ENCODE results near the gene TLR8. TPM values are rescaled to one million over a fixed set of nuclear protein-coding genes. Genes with fewer than 3 reads are reported as not detected.

The TLR8 gene
- total and polyA plus RNA-seq, 4 donors: 0.91 to 27.1 (median 5.9) TPM

DNA sequence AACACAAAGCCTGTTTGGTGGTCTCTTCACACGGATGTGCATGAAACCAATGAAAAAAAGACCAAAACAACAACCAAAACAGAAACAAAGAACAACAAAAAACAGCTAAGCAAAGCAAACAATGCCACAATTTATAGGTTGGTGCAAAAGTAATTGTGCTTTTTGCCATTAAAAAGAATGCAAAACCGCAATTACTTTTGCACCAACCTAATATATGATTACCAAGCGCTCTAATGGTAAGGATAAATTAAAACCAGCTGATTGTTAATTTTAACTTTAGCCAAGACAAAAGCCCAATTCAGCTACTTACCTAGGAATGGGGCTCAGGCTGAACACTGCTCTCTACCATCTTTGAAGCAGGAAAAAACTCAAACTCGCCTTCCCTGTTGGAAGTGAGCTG is 39.1 kb downstream of the TLR8 start:
- H3K4me1 ChIP-seq (ENCODE audit: control insufficient read depth in 5 of 5, insufficient read depth in 5 of 5, low read length in 5 of 5): peaks cover 0 to 6% (median 0%) of the 10 kb centered on the region in 5 donors

DNA sequence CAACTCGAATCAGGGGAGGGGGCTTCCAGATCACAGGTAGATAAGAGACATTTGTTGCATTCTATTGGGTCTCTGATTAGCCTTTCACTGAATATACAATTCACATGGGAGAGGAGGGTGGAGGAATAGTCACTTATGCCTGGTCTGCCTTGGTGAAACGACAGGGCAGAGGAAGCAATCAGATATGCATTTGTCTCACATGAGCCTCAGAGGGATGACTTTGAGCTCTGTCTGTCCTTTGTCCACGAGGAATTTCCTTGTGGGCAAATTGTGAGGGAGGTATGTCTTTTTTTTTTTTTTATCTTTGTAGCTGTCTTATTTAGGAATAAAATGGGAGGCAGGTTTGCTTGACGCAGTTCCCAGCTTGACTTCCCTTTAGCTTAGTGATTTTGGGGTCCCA is 40.0 kb downstream of the TLR8 start:
- H3K9ac ChIP-seq (ENCODE audit: insufficient read depth in 1 of 2, low read length in 2 of 2): no peak overlapping the region
- ATAC-seq (ENCODE audit: insufficient read depth, low FRiP score) (no peak), DNase-seq (no peak)
- H3K4me1 ChIP-seq (ENCODE audit: control insufficient read depth in 5 of 5, insufficient read depth in 5 of 5, low read length in 5 of 5): peaks cover 0 to 6% (median 0%) of the 10 kb centered on the region in 5 donors
- no peak overlapping the region for H3K4me3 ChIP-seq
- TF ChIP-seq, protein P1, sequence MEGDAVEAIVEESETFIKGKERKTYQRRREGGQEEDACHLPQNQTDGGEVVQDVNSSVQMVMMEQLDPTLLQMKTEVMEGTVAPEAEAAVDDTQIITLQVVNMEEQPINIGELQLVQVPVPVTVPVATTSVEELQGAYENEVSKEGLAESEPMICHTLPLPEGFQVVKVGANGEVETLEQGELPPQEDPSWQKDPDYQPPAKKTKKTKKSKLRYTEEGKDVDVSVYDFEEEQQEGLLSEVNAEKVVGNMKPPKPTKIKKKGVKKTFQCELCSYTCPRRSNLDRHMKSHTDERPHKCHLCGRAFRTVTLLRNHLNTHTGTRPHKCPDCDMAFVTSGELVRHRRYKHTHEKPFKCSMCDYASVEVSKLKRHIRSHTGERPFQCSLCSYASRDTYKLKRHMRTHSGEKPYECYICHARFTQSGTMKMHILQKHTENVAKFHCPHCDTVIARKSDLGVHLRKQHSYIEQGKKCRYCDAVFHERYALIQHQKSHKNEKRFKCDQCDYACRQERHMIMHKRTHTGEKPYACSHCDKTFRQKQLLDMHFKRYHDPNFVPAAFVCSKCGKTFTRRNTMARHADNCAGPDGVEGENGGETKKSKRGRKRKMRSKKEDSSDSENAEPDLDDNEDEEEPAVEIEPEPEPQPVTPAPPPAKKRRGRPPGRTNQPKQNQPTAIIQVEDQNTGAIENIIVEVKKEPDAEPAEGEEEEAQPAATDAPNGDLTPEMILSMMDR (IDR thresholded peaks at IDR 0.05; ENCODE audit: control extremely low read depth, extremely low read depth): no peak
- peak overlapping the region in 1 of 2 donors; percentile 32 for H3K27ac ChIP-seq (ENCODE audit: low read depth in 1 of 2, low read length in 1 of 2)
- WGBS, 2 donors: 45 to 48% methylated on average over 4 of the region's 4 CpGs
- H3K9me3 ChIP-seq (ENCODE audit: control insufficient read depth in 4 of 4, insufficient read depth in 3 of 4, low read length in 3 of 4): no peaks in the 10 kb centered on the region
- H3K36me3 ChIP-seq (ENCODE audit: control insufficient read depth in 4 of 4, insufficient read depth in 4 of 4, low read length in 4 of 4): no peaks in the 10 kb centered on the region
- H3K27me3 ChIP-seq (ENCODE audit: control insufficient read depth in 3 of 3, insufficient read depth in 3 of 3, low read length in 2 of 3): no peaks in the 10 kb centered on the region

More for the DNA sequence above, 39.1 kb downstream of the TLR8 start:
- H3K27me3 ChIP-seq (ENCODE audit: control insufficient read depth in 3 of 3, insufficient read depth in 3 of 3, low read length in 2 of 3): no peaks in the 10 kb centered on the region
- DNase-seq: no peak
- no peaks in the 10 kb centered on the region for H3K36me3 ChIP-seq (ENCODE audit: control insufficient read depth in 4 of 4, insufficient read depth in 4 of 4, low read length in 4 of 4)
- H3K9me3 ChIP-seq (ENCODE audit: control insufficient read depth in 4 of 4, insufficient read depth in 3 of 4, low read length in 3 of 4): no peaks in the 10 kb centered on the region
- H3K27ac ChIP-seq (ENCODE audit: low read depth in 1 of 2, low read length in 1 of 2): no peak overlapping the region
- TF ChIP-seq, protein P1 (IDR thresholded peaks at IDR 0.05; ENCODE audit: control extremely low read depth, extremely low read depth): no peak
- H3K4me3 ChIP-seq: no peak overlapping the region
- WGBS, 2 donors: 83 to 98% methylated on average over 4 of the region's 4 CpGs
- no peak for ATAC-seq (ENCODE audit: insufficient read depth, low FRiP score)
- H3K9ac ChIP-seq (ENCODE audit: insufficient read depth in 1 of 2, low read length in 2 of 2): no peak overlapping the region

DNA sequence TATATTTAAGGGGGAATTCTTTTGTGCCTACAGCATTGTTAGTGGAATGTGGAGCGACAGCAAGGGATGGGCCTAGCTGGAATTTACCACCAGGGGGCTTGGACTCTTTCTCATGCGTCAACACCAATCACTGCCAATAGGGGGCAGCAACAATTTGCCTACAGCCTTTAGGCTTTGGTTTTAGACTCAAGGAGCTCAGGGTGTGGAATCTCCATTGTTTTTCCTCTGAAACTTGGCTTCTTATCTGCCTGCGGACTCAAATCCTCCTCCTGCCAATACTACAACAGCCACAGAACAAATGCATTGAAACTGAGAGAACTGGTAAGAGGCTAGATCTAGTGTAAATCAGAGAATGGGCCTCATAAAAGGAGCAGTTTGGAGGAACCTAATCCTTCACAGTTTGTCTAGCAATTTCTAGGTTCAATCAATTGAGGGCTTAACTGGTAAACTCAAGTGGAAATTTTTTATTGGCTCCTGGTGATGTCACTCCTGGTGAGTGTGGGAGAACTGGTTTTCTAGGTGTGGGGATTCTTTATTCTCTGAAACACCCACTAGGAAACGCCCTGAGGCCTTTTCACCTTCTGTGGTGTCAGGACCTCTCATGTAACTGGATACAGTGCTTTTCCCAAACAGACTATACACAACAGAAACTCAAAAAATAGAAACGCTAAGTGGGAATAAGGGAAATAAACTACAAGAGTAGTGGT is 40.6 kb downstream of the TLR8 start:
- TF ChIP-seq, protein P1 (IDR thresholded peaks at IDR 0.05; ENCODE audit: control extremely low read depth, extremely low read depth): peak; percentile 98
- peak; percentile 78 for ATAC-seq (ENCODE audit: insufficient read depth, low FRiP score)
- Histone ChIP-seq H3K4me1 (ENCODE audit: control insufficient read depth in 5 of 5, insufficient read depth in 5 of 5, low read length in 5 of 5) (peaks cover 0 to 6% (median 0%) of the 10 kb centered on the region in 5 donors), H3K27ac (ENCODE audit: low read depth in 1 of 2, low read length in 1 of 2) (peak overlapping the region; percentile 25 to 72), H3K4me3 (no peak overlapping the region), H3K36me3 (ENCODE audit: control insufficient read depth in 4 of 4, insufficient read depth in 4 of 4, low read length in 4 of 4) (no peaks in the 10 kb centered on the region), H3K9me3 (ENCODE audit: control insufficient read depth in 4 of 4, insufficient read depth in 3 of 4, low read length in 3 of 4) (no peaks in the 10 kb centered on the region), H3K9ac (ENCODE audit: insufficient read depth in 1 of 2, low read length in 2 of 2) (no peak overlapping the region), H3K27me3 (ENCODE audit: control insufficient read depth in 3 of 3, insufficient read depth in 3 of 3, low read length in 2 of 3) (no peaks in the 10 kb centered on the region)
- WGBS, 2 donors: 30 to 42% methylated on average over 5 of the region's 5 CpGs
- peak; percentile 69 to 73 (median 71) for DNase-seq
